Right cardiac atrium (tissue), 5 donors: ENCODE data around the gene CHST15. TPM values are rescaled to one million over a fixed set of nuclear protein-coding genes. Genes with fewer than 3 reads are reported as not detected.
A peak's percentile ranks its signal among the peaks of the same experiment; 100 is the strongest.

Experiments used
- ATAC-seq, 2 donors: fragments of 200-7000 bp; cut with Tn5 transposase; one replicate each; pipeline versions ENCODE4 v1.8.0 to v1.9.1; 2020; ENCODE audit warnings: moderate library complexity in 2 of 2, mild to moderate bottlenecking in 1 of 2
- DNase-seq, 3 donors: peaks; one replicate each; pipeline ENCODE4 v3.0.0-alpha.2; 2020
- H3K27ac ChIP-seq: one replicate; pipeline ENCODE4 v1.5.1; 2013; ENCODE audit warnings: mild to moderate bottlenecking, low read length, control low read depth, moderate library complexity
- H3K27me3 ChIP-seq: one replicate; pipeline ENCODE4 v1.6.1; 2013; ENCODE audit not compliant: control insufficient read depth, insufficient read depth
- H3K4me1 ChIP-seq: one replicate; pipeline ENCODE4 v1.6.1; 2013; ENCODE audit warnings: low read length; ENCODE audit not compliant: control insufficient read depth, insufficient read depth
- H3K4me3 ChIP-seq: one replicate; pipeline ENCODE4 v1.5.1; 2013; ENCODE audit warnings: low read length, control low read depth
- H3K9me3 ChIP-seq: one replicate; pipeline ENCODE4 v1.6.1; 2013; ENCODE audit warnings: low read length; ENCODE audit not compliant: control insufficient read depth
- WGBS: extraction: QIAGEN DNeasy Blood & Tissue Kit; methylation state at CpG from one replicate; pipeline ENCODE4 v1.1.7; 2013; 5-methylcytosine and 5-hydroxymethylcytosine counted together
- intact Hi-C, 4 donors: fragments of 100-400 bp; cut with DNase I; formaldehyde crosslinking; loops; one replicate each; pipeline versions ENCODE4 v1.11.0 to v1.14.0; 2022 to 2023
- polyA plus RNA-seq: library from polyadenylated mRNA; stranded (reverse); fragments of 200-250 nt; gene quantifications from one replicate; pipeline ENCODE4 v1.2.3, GENCODE V29; 2013
- total RNA-seq, 4 donors: library from RNA; stranded (reverse); fragmentation: NEBNext Ultra II Directional; extraction: Animal tissue kit (Norgen Biotek cat#: 25700); gene quantifications; one replicate each; pipeline ENCODE4 v1.2.1, GENCODE V29; 2021
- donor health status: healthy with polysubstance abuse.
- donor health status: DM: no; HTN: yes; CAD: no.
- donor health status: DM: no; HTN: no; CAD: no.
- donor health status: DM: no; HTN: yes; CAD: no; lungs with severe emphysema.
- donor health status: DM: yes; HTN: yes; CAD: no.

CHST15 gene
- total and polyA plus RNA-seq, 5 donors, result 2.2 to 11.9 (median 8.2) TPM

GRCh38 chr10:124087672-124088634, 5.4 kb downstream of the CHST15 start:
- H3K4me3 ChIP-seq, result no peak overlapping the region
- ATAC-seq (no peak), DNase-seq (peak in 1 of 3 donors; percentile 57)
- intact Hi-C loops, result no loop called here
- H3K4me1 ChIP-seq, result no peaks in the 10 kb centered on the region
- 79% methylated on average over 27 of the region's 27 CpGs for WGBS
- H3K27me3 ChIP-seq, result no peaks in the 10 kb centered on the region
- H3K27ac ChIP-seq, result no peak overlapping the region
- no peaks in the 10 kb centered on the region for H3K9me3 ChIP-seq

GRCh38 chr10:124086787-124087671, 6.4 kb downstream of the CHST15 start:
- intact Hi-C loops, result no loop called here
- ATAC-seq (no peak), DNase-seq (no peak)
- Histone ChIP-seq H3K27me3 (no peaks in the 10 kb centered on the region), H3K4me1 (no peaks in the 10 kb centered on the region), H3K4me3 (no peak overlapping the region), H3K27ac (no peak overlapping the region), H3K9me3 (no peaks in the 10 kb centered on the region)
- WGBS, result 86% methylated on average over 18 of the region's 18 CpGs

GRCh38 chr10:124086097-124086710, 7.2 kb downstream of the CHST15 start:
- DNase-seq (no peak), ATAC-seq (no peak)
- H3K4me1 ChIP-seq, result no peaks in the 10 kb centered on the region
- H3K27me3 ChIP-seq, result no peaks in the 10 kb centered on the region
- no peaks in the 10 kb centered on the region for H3K9me3 ChIP-seq
- H3K27ac ChIP-seq, result no peak overlapping the region
- no peak overlapping the region for H3K4me3 ChIP-seq
- 77% methylated on average over 14 of the region's 14 CpGs for WGBS
- intact Hi-C loops, result no loop called here

- H3K27ac ChIP-seq, result no peak overlapping the region
- H3K4me1 ChIP-seq, result no peaks in the 10 kb centered on the region
- WGBS, result 74% methylated on average over 7 of the region's 7 CpGs
Observed at GRCh38 chr10:124085680-124086079, 7.7 kb downstream of the CHST15 start.

GRCh38 chr10:124084708-124085107, 8.7 kb downstream of the CHST15 start:
- 79% methylated on average over 9 of the region's 9 CpGs for WGBS
- peaks cover 1% of the 10 kb centered on the region for H3K4me1 ChIP-seq
- H3K9me3 ChIP-seq, result no peaks in the 10 kb centered on the region
- intact Hi-C loops, result no loop called here
- ATAC-seq (no peak), DNase-seq (no peak)
- H3K27me3 ChIP-seq, result no peaks in the 10 kb centered on the region
- H3K4me3 ChIP-seq, result no peak overlapping the region
- H3K27ac ChIP-seq, result no peak overlapping the region

More at GRCh38 chr10:124085680-124086079, 7.7 kb downstream of the CHST15 start:
- Histone ChIP-seq H3K9me3 (no peaks in the 10 kb centered on the region), H3K27me3 (no peaks in the 10 kb centered on the region), H3K4me3 (no peak overlapping the region)
- intact Hi-C loops, result no loop called here
- DNase-seq (no peak), ATAC-seq (no peak)

GRCh38 chr10:124083740-124084397, 9.5 kb downstream of the CHST15 start:
- intact Hi-C loops, result no loop called here
- peaks cover 1% of the 10 kb centered on the region for H3K4me1 ChIP-seq
- no peaks in the 10 kb centered on the region for H3K27me3 ChIP-seq
- no peak for ATAC-seq
- H3K4me3 ChIP-seq, result no peak overlapping the region
- no peak overlapping the region for H3K27ac ChIP-seq
- no peak for DNase-seq
- no peaks in the 10 kb centered on the region for H3K9me3 ChIP-seq
- 85% methylated on average over 16 of the region's 16 CpGs for WGBS

- intact Hi-C loops, result no loop called here
- no peaks in the 10 kb centered on the region for H3K9me3 ChIP-seq
- DNase-seq, result no peak
- 81% methylated on average over 10 of the region's 10 CpGs for WGBS
- H3K27me3 ChIP-seq, result no peaks in the 10 kb centered on the region
- H3K27ac ChIP-seq, result no peak overlapping the region
- H3K4me3 ChIP-seq, result no peak overlapping the region
- H3K4me1 ChIP-seq, result peaks cover 1% of the 10 kb centered on the region
- no peak for ATAC-seq
Observed at GRCh38 chr10:124083047-124083739, 10.2 kb downstream of the CHST15 start.

- Histone ChIP-seq H3K27ac (no peak overlapping the region), H3K4me3 (no peak overlapping the region), H3K4me1 (peaks cover 1% of the 10 kb centered on the region), H3K27me3 (no peaks in the 10 kb centered on the region), H3K9me3 (no peaks in the 10 kb centered on the region)
- DNase-seq, result no peak
- no peak for ATAC-seq
- 93% methylated on average over 6 of the region's 6 CpGs for WGBS
- intact Hi-C loops, result no loop called here
Observed at GRCh38 chr10:124082555-124082954, 10.8 kb downstream of the CHST15 start.

- no peak for DNase-seq
- H3K27ac ChIP-seq, result no peak overlapping the region
- no peaks in the 10 kb centered on the region for H3K27me3 ChIP-seq
- H3K4me3 ChIP-seq, result no peak overlapping the region
- ATAC-seq, result no peak
- 76% methylated on average over 13 of the region's 13 CpGs for WGBS
- H3K9me3 ChIP-seq, result no peaks in the 10 kb centered on the region
- intact Hi-C loops, result no loop called here
- H3K4me1 ChIP-seq, result peaks cover 1% of the 10 kb centered on the region
Observed at GRCh38 chr10:124081547-124082140, 11.8 kb downstream of the CHST15 start.

- H3K4me3 ChIP-seq, result no peak overlapping the region
- no peaks in the 10 kb centered on the region for H3K27me3 ChIP-seq
- intact Hi-C loops, result no loop called here
- 83% methylated on average over 9 of the region's 9 CpGs for WGBS
- no peak overlapping the region for H3K27ac ChIP-seq
- peaks cover 7% of the 10 kb centered on the region for H3K4me1 ChIP-seq
- no peak for ATAC-seq
- no peaks in the 10 kb centered on the region for H3K9me3 ChIP-seq
- no peak for DNase-seq
Observed at GRCh38 chr10:124079864-124080263, 13.5 kb downstream of the CHST15 start.
